ENCODE data around the gene LAMB4.

The LAMB4 gene

GRCh38 chr7:108003599-108003935 lies 126.6 kb downstream of the LAMB4 start:
- no peak for TF ChIP-seq CTCF (IDR thresholded peaks at IDR 0.05; ENCODE audit: low read depth, low read length, poor library complexity, severe bottlenecking)
- no peak for TF ChIP-seq EZH2phosphoT487 (IDR thresholded peaks at IDR 0.05; ENCODE audit: borderline replicate concordance, low read length)
- Histone ChIP-seq H3K27ac (ENCODE audit: low read depth, low read length) (no peak overlapping the region), H3K4me3 (ENCODE audit: low read length) (no peak overlapping the region), H3K9me2 (replicated peaks; ENCODE audit: control insufficient read depth, low read length) (no peaks in the 10 kb centered on the region), H3K79me2 (ENCODE audit: control insufficient read depth, low read length) (no peaks in the 10 kb centered on the region), H3K9me3 (ENCODE audit: control insufficient read depth, insufficient read depth, low read length) (peaks cover 12% of the 10 kb centered on the region), H4K20me1 (ENCODE audit: control insufficient read depth, insufficient read depth, low read depth, low read length) (no peaks in the 10 kb centered on the region), H3K36me3 (ENCODE audit: control insufficient read depth, low read length) (no peaks in the 10 kb centered on the region), H3F3A (ENCODE audit: control insufficient read depth, insufficient read depth) (no peaks in the 10 kb centered on the region), H3K27me3 (ENCODE audit: control insufficient read depth, low read length) (no peaks in the 10 kb centered on the region), H3K4me2 (ENCODE audit: low read length) (no peak overlapping the region), H3K4me1 (ENCODE audit: control insufficient read depth, low read length) (no peaks in the 10 kb centered on the region)

GRCh38 chr7:108002726-108003598 lies 127.2 kb downstream of the LAMB4 start, which contains the start of gene LAMB1:
Gene LAMB1, minus strand, starts transcription at chr7:108003161. Its CDS starts 276 bp downstream, at chr7:108002885.
- no peaks in the 10 kb centered on the region for H3K9me2 ChIP-seq (replicated peaks; ENCODE audit: control insufficient read depth, low read length)
- peaks cover 3% of the 10 kb centered on the region; the same call in 1 of the 2 replicates for H3K27me3 ChIP-seq (ENCODE audit: control insufficient read depth, low read length)

GRCh38 chr7:108001764-108002725 lies 128.1 kb downstream of the LAMB4 start:
- H4K20me1 ChIP-seq (ENCODE audit: control insufficient read depth, insufficient read depth, low read depth, low read length): no peaks in the 10 kb centered on the region
- no peaks in the 10 kb centered on the region for H3K9me2 ChIP-seq (replicated peaks; ENCODE audit: control insufficient read depth, low read length)
- H3K27me3 ChIP-seq (ENCODE audit: control insufficient read depth, low read length): peaks cover 4% of the 10 kb centered on the region; the same call in 1 of the 2 replicates
- H3K36me3 ChIP-seq (ENCODE audit: control insufficient read depth, low read length): no peaks in the 10 kb centered on the region
- H3F3A ChIP-seq (ENCODE audit: control insufficient read depth, insufficient read depth): no peaks in the 10 kb centered on the region
- no peaks in the 10 kb centered on the region for H3K4me1 ChIP-seq (ENCODE audit: control insufficient read depth, low read length)
- no peak overlapping the region for H3K4me2 ChIP-seq (ENCODE audit: low read length)
- no peak overlapping the region for H3K27ac ChIP-seq (ENCODE audit: low read depth, low read length)
- TF ChIP-seq CTCF (IDR thresholded peaks at IDR 0.05; ENCODE audit: low read depth, low read length, poor library complexity, severe bottlenecking): no peak
- no peak for TF ChIP-seq EZH2phosphoT487 (IDR thresholded peaks at IDR 0.05; ENCODE audit: borderline replicate concordance, low read length)
- no peak overlapping the region for H3K4me3 ChIP-seq (ENCODE audit: low read length)
- H3K79me2 ChIP-seq (ENCODE audit: control insufficient read depth, low read length): no peaks in the 10 kb centered on the region
- H3K9me3 ChIP-seq (ENCODE audit: control insufficient read depth, insufficient read depth, low read length): peaks cover 12% of the 10 kb centered on the region

More at GRCh38 chr7:108002726-108003598, 127.2 kb downstream of the LAMB4 start, which contains the start of gene LAMB1:
- Histone ChIP-seq H3F3A (ENCODE audit: control insufficient read depth, insufficient read depth) (no peaks in the 10 kb centered on the region), H4K20me1 (ENCODE audit: control insufficient read depth, insufficient read depth, low read depth, low read length) (no peaks in the 10 kb centered on the region), H3K4me2 (ENCODE audit: low read length) (no peak within 1 kb of the TSS), H3K9me3 (ENCODE audit: control insufficient read depth, insufficient read depth, low read length) (peaks cover 12% of the 10 kb centered on the region), H3K27ac (ENCODE audit: low read depth, low read length) (no peak within 1 kb of the TSS), H3K79me2 (ENCODE audit: control insufficient read depth, low read length) (no peaks in the 10 kb centered on the region), H3K4me3 (ENCODE audit: low read length) (no peak within 1 kb of the TSS), H3K36me3 (ENCODE audit: control insufficient read depth, low read length) (no peaks in the 10 kb centered on the region), H3K4me1 (ENCODE audit: control insufficient read depth, low read length) (no peaks in the 10 kb centered on the region)
- TF ChIP-seq CTCF (IDR thresholded peaks at IDR 0.05; ENCODE audit: low read depth, low read length, poor library complexity, severe bottlenecking) (no peak), EZH2phosphoT487 (IDR thresholded peaks at IDR 0.05; ENCODE audit: borderline replicate concordance, low read length) (no peak)
